ENCODE measurements around the gene LARP1.
A peak's percentile ranks its signal among the peaks of the same experiment; 100 is the strongest.
"Not testable (repeated sequence)": the region's sequence is repeated elsewhere in the genome, so short reads cannot be mapped to it uniquely, and the experiment has no call there.

The LARP1 gene

GRCh38 chr5:154816891-154817492 is 61.8 kb downstream of the LARP1 start:
- H3K4me3 ChIP-seq (ENCODE audit: low read depth, low read length): no peak overlapping the region
- no peak for DNase-seq (ENCODE audit: low read depth)
- TF ChIP-seq CTCF (conservative IDR thresholded peaks at IDR 0.05; ENCODE audit: low read depth, low read length): no peak

GRCh38 chr5:154817815-154818214 is 62.6 kb downstream of the LARP1 start:
- DNase-seq (ENCODE audit: low read depth): no peak
- H3K4me3 ChIP-seq (ENCODE audit: low read depth, low read length): no peak overlapping the region
- no peak for TF ChIP-seq CTCF (conservative IDR thresholded peaks at IDR 0.05; ENCODE audit: low read depth, low read length)

GRCh38 chr5:154818471-154819116 is 63.4 kb downstream of the LARP1 start:
- no peak for TF ChIP-seq CTCF (conservative IDR thresholded peaks at IDR 0.05; ENCODE audit: low read depth, low read length)
- DNase-seq (ENCODE audit: low read depth): peak; percentile 28

GRCh38 chr5:154819546-154819945 is 64.4 kb downstream of the LARP1 start:
- no peak for DNase-seq (ENCODE audit: low read depth)
- no peak overlapping the region for H3K4me3 ChIP-seq (ENCODE audit: low read depth, low read length)
- no peak for TF ChIP-seq CTCF (conservative IDR thresholded peaks at IDR 0.05; ENCODE audit: low read depth, low read length)

More at GRCh38 chr5:154818471-154819116, 63.4 kb downstream of the LARP1 start:
- H3K4me3 ChIP-seq (ENCODE audit: low read depth, low read length): no peak overlapping the region

GRCh38 chr5:154820383-154820782 is 65.2 kb downstream of the LARP1 start:
- TF ChIP-seq CTCF (conservative IDR thresholded peaks at IDR 0.05; ENCODE audit: low read depth, low read length): no peak
- no peak overlapping the region for H3K4me3 ChIP-seq (ENCODE audit: low read depth, low read length)
- no peak for DNase-seq (ENCODE audit: low read depth)

- H3K4me3 ChIP-seq (ENCODE audit: low read depth, low read length); DNase-seq (ENCODE audit: low read depth): not testable (repeated sequence)
These were observed 67.7 kb downstream of the LARP1 start for GRCh38 chr5:154822896-154823295.

- no peak overlapping the region for H3K4me3 ChIP-seq (ENCODE audit: low read depth, low read length)
- no peak for DNase-seq (ENCODE audit: low read depth)
- no peak for TF ChIP-seq CTCF (conservative IDR thresholded peaks at IDR 0.05; ENCODE audit: low read depth, low read length)
These were observed 68.4 kb downstream of the LARP1 start for GRCh38 chr5:154823605-154824004.
